AG08395 (cell line): ENCODE results near the gene AQP5.
A peak's percentile ranks its signal among the peaks of the same experiment; 100 is the strongest.

Experiments
- DNase-seq: peaks from one replicate; pipeline ENCODE4 v3.0.0; 2012; ENCODE audit warnings: mixed read lengths, low spot score

AQP5 gene

GRCh38 chr12:49961111-49961922, at the start of gene AQP5:
AQP5 (plus strand) TSS chr12:49961872; CDS start chr12:49962018, 146 bp downstream.
- no peak for DNase-seq

GRCh38 chr12:49912345-49913255, 49.1 kb upstream of the AQP5 start:
- DNase-seq, result no peak

GRCh38 chr12:49916129-49916919, 45.3 kb upstream of the AQP5 start:
- no peak for DNase-seq

- no peak for DNase-seq
Observed at GRCh38 chr12:49917166-49917787, 44.4 kb upstream of the AQP5 start.

GRCh38 chr12:49917788-49918173, 43.9 kb upstream of the AQP5 start:
- DNase-seq, result no peak

GRCh38 chr12:49920241-49920914, 41.3 kb upstream of the AQP5 start:
- DNase-seq, result no peak

- DNase-seq, result no peak
Observed at GRCh38 chr12:49920915-49921286, 40.8 kb upstream of the AQP5 start.

GRCh38 chr12:49921299-49921698, 40.4 kb upstream of the AQP5 start:
- DNase-seq, result no peak

GRCh38 chr12:49921936-49922335, 39.7 kb upstream of the AQP5 start:
- no peak for DNase-seq

GRCh38 chr12:49922349-49923034, 39.2 kb upstream of the AQP5 start:
- no peak for DNase-seq

- DNase-seq, result no peak
Observed at GRCh38 chr12:49923035-49923644, 38.5 kb upstream of the AQP5 start.

GRCh38 chr12:49923880-49924556, 37.7 kb upstream of the AQP5 start:
- no peak for DNase-seq

GRCh38 chr12:49924628-49925246, 36.9 kb upstream of the AQP5 start:
- DNase-seq, result no peak

GRCh38 chr12:49925433-49926204, 36.1 kb upstream of the AQP5 start:
- no peak for DNase-seq

GRCh38 chr12:49928471-49928870, 33.2 kb upstream of the AQP5 start:
- DNase-seq, result no peak

GRCh38 chr12:49929581-49929980, 32.1 kb upstream of the AQP5 start:
- no peak for DNase-seq

GRCh38 chr12:49930515-49931288, 31.0 kb upstream of the AQP5 start:
- DNase-seq, result peak; percentile 80

GRCh38 chr12:49932023-49932422, 29.6 kb upstream of the AQP5 start:
- DNase-seq, result no peak
